ENCODE data around the gene ZNF418.

- TF ChIP-seq CTCF (IDR thresholded peaks at IDR 0.05; ENCODE audit: control extremely low read depth in 1 of 3, insufficient read depth in 1 of 3, low read depth in 1 of 3, low read length in 3 of 3) (no peak), MAX (IDR thresholded peaks at IDR 0.05) (no peak), TAF1 (IDR thresholded peaks at IDR 0.05; ENCODE audit: low read depth, low read length) (no peak), EZH2 (IDR thresholded peaks at IDR 0.05; ENCODE audit: low read depth, low read length, severe bottlenecking) (no peak), BACH1 (IDR thresholded peaks at IDR 0.05; ENCODE audit: low read length) (no peak), KDM1A (IDR thresholded peaks at IDR 0.05; ENCODE audit: borderline replicate concordance, low read length) (no peak), PHF8 (conservative IDR thresholded peaks at IDR 0.05; ENCODE audit: low read depth, low read length) (no peak), USF2 (IDR thresholded peaks at IDR 0.05; ENCODE audit: low read length) (no peak), CBX5 (IDR thresholded peaks at IDR 0.05; ENCODE audit: low read depth, low read length) (no peak), POLR2A (IDR thresholded peaks at IDR 0.05; ENCODE audit: control extremely low read depth in 1 of 2, low read depth in 2 of 2, low read length in 2 of 2) (no peak), POLR2AphosphoS5 (IDR thresholded peaks at IDR 0.05; ENCODE audit: low read depth, low read length) (no peak), RFX5 (IDR thresholded peaks at IDR 0.05; ENCODE audit: borderline replicate concordance, low read depth, low read length) (no peak), CEBPB (IDR thresholded peaks at IDR 0.05; ENCODE audit: low read depth, low read length) (no peak), NRF1 (IDR thresholded peaks at IDR 0.05; ENCODE audit: low read depth, low read length) (no peak)
Measured at GRCh38 chr19:57905258-57905657, 29.9 kb downstream of the ZNF418 start.
